OCI-LY1 (cell line): Measurements from ENCODE around the gene FAM53A.

ENCODE experiments used
- CTCF ChIP-seq: fragments of 200-600 bp; sonication (generic), shearing (Covaris generic); IDR thresholded peaks from 2 replicates; pipeline ENCODE4 v1.5.1; 2017; ENCODE audit warnings: mild to moderate bottlenecking, antibody characterized with exemption, low read length, moderate library complexity, mixed read lengths
- EZH2 ChIP-seq: fragments of 200-600 bp; sonication (generic), shearing (Covaris generic); IDR thresholded peaks from 2 replicates; pipeline ENCODE4 v1.8.0; 2017; ENCODE audit warnings: borderline replicate concordance, mixed run types, mild to moderate bottlenecking, antibody characterized with exemption, low read length, moderate library complexity, mixed read lengths

GRCh38 chr4:1656132-1656531, 28.0 kb downstream of the FAM53A start:
- no peak for TF ChIP-seq CTCF
- TF ChIP-seq EZH2: no peak
